ENCODE data around the gene DTD1. TPM values are rescaled to one million over a fixed set of nuclear protein-coding genes. Genes with fewer than 3 reads are reported as not detected.

DTD1 gene
- total RNA-seq, 1 donor from 2014 or later, result 23.7 TPM

DNA sequence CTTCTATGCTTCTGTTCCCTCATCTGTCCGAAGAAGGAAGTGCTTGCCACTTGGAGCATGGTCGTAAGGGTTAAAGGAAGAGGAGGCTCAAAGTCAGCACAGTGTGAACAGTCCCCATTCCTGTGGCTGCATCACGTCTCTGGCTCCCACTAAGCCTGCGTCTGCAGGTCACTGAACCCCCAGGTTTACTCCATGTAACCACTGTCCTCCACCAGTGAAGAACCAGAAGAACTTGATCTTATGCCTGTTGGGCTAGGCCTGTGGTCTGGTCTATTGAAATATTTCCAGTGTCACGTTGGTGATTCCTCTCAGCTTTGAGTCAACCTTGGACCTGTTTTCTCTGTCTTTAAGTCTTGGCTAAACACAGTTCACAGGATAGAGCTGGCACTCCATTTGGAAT, 179.8 kb downstream of the DTD1 start:
- H3K27me3 Mint-ChIP-seq (ENCODE audit: low read depth), result peaks cover 10% of the 10 kb centered on the region
- H3K36me3 Mint-ChIP-seq, result peaks cover 3% of the 10 kb centered on the region
- TF ChIP-seq CTCF (IDR thresholded peaks at IDR 0.05; ENCODE audit: unreplicated experiment), result no peak
- H3K9me3 Mint-ChIP-seq, result no peaks in the 10 kb centered on the region
- H3K4me1 Mint-ChIP-seq, result no peaks in the 10 kb centered on the region
- no peak overlapping the region for H3K4me3 Mint-ChIP-seq
- DNase-seq (ENCODE audit: low spot score in 2 of 2, unreplicated experiment in 2 of 2), result no peak
- H3K27ac Mint-ChIP-seq, result no peak overlapping the region

- Mint-ChIP-seq H3K27me3 (ENCODE audit: low read depth) (peaks cover 13% of the 10 kb centered on the region), H3K36me3 (no peaks in the 10 kb centered on the region), H3K4me3 (no peak overlapping the region), H3K27ac (no peak overlapping the region), H3K9me3 (no peaks in the 10 kb centered on the region), H3K4me1 (no peaks in the 10 kb centered on the region)
- no peak for DNase-seq (ENCODE audit: low spot score in 2 of 2, unreplicated experiment in 2 of 2)
- TF ChIP-seq CTCF (IDR thresholded peaks at IDR 0.05; ENCODE audit: unreplicated experiment), result no peak
Measured at GRCh38 chr20:18773566-18773965, 185.7 kb downstream of the DTD1 start.

GRCh38 chr20:18774207-18774606, 186.4 kb downstream of the DTD1 start:
- TF ChIP-seq CTCF (IDR thresholded peaks at IDR 0.05; ENCODE audit: unreplicated experiment), result no peak
- H3K36me3 Mint-ChIP-seq, result no peaks in the 10 kb centered on the region

DNA sequence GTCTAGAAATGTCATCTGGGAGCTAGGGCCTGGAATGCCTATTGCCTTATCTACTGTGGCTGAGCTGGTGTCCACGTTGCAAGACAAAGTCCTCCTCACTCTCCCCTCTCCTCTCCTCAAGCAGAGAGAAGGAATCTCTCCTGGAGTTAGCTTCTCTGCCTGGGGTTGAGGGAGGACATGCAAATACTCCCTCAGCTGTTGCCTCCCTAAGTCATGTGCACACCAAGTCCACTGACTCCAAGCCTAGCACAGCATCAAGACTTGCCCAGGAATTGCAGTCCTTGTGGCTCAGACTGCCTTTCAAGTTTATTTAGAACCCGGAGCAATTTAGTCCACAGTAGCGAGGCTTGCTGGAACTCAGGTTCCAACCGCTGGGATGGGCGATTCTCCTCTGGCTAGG, 187.8 kb downstream of the DTD1 start:
- H3K4me1 Mint-ChIP-seq, result no peaks in the 10 kb centered on the region
- DNase-seq (ENCODE audit: low spot score in 2 of 2, unreplicated experiment in 2 of 2), result no peak
- H3K36me3 Mint-ChIP-seq, result no peaks in the 10 kb centered on the region
- no peaks in the 10 kb centered on the region for H3K9me3 Mint-ChIP-seq
- H3K4me3 Mint-ChIP-seq, result no peak overlapping the region
- no peak overlapping the region for H3K27ac Mint-ChIP-seq
- no peak for TF ChIP-seq CTCF (IDR thresholded peaks at IDR 0.05; ENCODE audit: unreplicated experiment)
- peaks cover 13% of the 10 kb centered on the region for H3K27me3 Mint-ChIP-seq (ENCODE audit: low read depth)

More at GRCh38 chr20:18774207-18774606, 186.4 kb downstream of the DTD1 start:
- Mint-ChIP-seq H3K9me3 (no peaks in the 10 kb centered on the region), H3K4me1 (no peaks in the 10 kb centered on the region), H3K27ac (no peak overlapping the region), H3K4me3 (no peak overlapping the region), H3K27me3 (ENCODE audit: low read depth) (peaks cover 13% of the 10 kb centered on the region)
- DNase-seq (ENCODE audit: low spot score in 2 of 2, unreplicated experiment in 2 of 2), result no peak

DNA sequence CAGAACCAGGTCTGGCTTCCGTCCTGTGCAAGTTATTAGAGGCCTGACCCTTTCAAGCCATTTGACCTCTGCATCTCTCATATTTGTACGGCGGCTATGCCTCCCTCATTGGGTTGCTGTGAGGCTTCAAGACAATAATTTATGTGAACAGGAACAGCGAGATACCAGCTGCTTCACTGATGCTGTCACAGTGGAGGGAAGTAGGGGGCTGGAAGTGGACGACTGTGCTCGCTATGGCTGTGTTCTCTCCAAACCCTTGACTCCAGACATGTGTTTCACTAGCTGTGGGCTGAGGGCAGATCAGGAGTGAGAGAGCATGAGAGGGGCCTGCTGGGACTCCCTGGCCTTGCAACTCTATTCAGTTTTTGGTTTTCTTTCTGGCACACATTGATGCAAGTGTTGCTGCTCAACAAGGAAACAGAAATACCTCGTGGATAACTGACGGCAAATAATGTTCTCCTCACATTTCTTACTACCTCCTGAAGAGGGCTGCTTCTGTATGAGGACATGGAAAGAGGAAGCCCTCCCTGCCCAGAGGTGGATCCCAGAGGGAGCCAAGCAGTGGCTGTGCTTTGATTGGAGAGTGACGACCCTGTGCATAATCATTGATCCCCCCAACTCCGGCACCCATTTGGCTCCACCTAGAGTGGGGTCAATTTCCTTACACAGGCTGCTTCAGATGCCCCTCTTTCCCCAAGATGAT, 191.0 kb downstream of the DTD1 start:
- H3K27ac Mint-ChIP-seq, result no peak overlapping the region
- H3K4me1 Mint-ChIP-seq, result no peaks in the 10 kb centered on the region
- H3K36me3 Mint-ChIP-seq, result no peaks in the 10 kb centered on the region
- no peak for DNase-seq (ENCODE audit: low spot score in 2 of 2, unreplicated experiment in 2 of 2)
- no peaks in the 10 kb centered on the region for H3K9me3 Mint-ChIP-seq
- peaks cover 15% of the 10 kb centered on the region for H3K27me3 Mint-ChIP-seq (ENCODE audit: low read depth)
- no peak overlapping the region for H3K4me3 Mint-ChIP-seq
- TF ChIP-seq CTCF (IDR thresholded peaks at IDR 0.05; ENCODE audit: unreplicated experiment), result no peak

Measured in mesothelial cell of epicardium (in vitro differentiated cells).